ENCODE results near the gene PITX2. TPM values are rescaled to one million over a fixed set of nuclear protein-coding genes. Genes with fewer than 3 reads are reported as not detected.

PITX2 gene
- total RNA-seq (2022; extraction: Qiagen RNA extraction): 0.46 to 0.91 TPM (median 0.75 TPM) in 5 replicates

GRCh38 chr4:110622841-110623717 lies at the start of gene PITX2:
Gene PITX2, minus strand, starts transcription at chr4:110623077. Its CDS starts 617 bp downstream, at chr4:110622460.

Other genes with a start within 250 kb of the PITX2 start
- gene ENPEP, start 146.9 kb downstream of the PITX2 start, total RNA-seq (2022; extraction: Qiagen RNA extraction): 0.01 to 0.07 TPM (median 0.05 TPM) in 5 replicates

Measured in A549 treated with dexamethasone at 1 μM for 4 hours (cell line).